ENCODE measurements around the gene CHAC2. TPM values are rescaled to one million over a fixed set of nuclear protein-coding genes. Genes with fewer than 3 reads are reported as not detected.

Gene CHAC2
- total RNA-seq, 1 experiment from 2014 or later, result 7.4 TPM

- DNase-seq (ENCODE audit: low read depth, low spot score), result peak; percentile 63
- in situ Hi-C loops (cut with HindIII; ENCODE audit: low pct_unique_long_range_greater_than_20kb, low sequenced_read_pairs), result no loop called here
These were observed 588 bp downstream of the CHAC2 start for GRCh38 chr2:53768242-53768542.

GRCh38 chr2:53769318-53769945 is 1.8 kb downstream of the CHAC2 start:
- in situ Hi-C loops (cut with HindIII; ENCODE audit: low pct_unique_long_range_greater_than_20kb, low sequenced_read_pairs), result no loop called here
- no peak for DNase-seq (ENCODE audit: low read depth, low spot score)

- DNase-seq (ENCODE audit: low read depth, low spot score), result no peak
- in situ Hi-C loops (cut with HindIII; ENCODE audit: low pct_unique_long_range_greater_than_20kb, low sequenced_read_pairs), result no loop called here
These were observed 2.7 kb downstream of the CHAC2 start for GRCh38 chr2:53770264-53770663.

GRCh38 chr2:53777134-53777533 is 9.5 kb downstream of the CHAC2 start:
- no peak for DNase-seq (ENCODE audit: low read depth, low spot score)
- in situ Hi-C loops (cut with HindIII; ENCODE audit: low pct_unique_long_range_greater_than_20kb, low sequenced_read_pairs), result no loop called here

GRCh38 chr2:53778536-53779162 is 11.0 kb downstream of the CHAC2 start:
- no peak for DNase-seq (ENCODE audit: low read depth, low spot score)
- in situ Hi-C loops (cut with HindIII; ENCODE audit: low pct_unique_long_range_greater_than_20kb, low sequenced_read_pairs), result no loop called here

- DNase-seq (ENCODE audit: low read depth, low spot score), result no peak
- in situ Hi-C loops (cut with HindIII; ENCODE audit: low pct_unique_long_range_greater_than_20kb, low sequenced_read_pairs), result no loop called here
These were observed 12.5 kb downstream of the CHAC2 start for GRCh38 chr2:53780056-53780455.

- in situ Hi-C loops (cut with HindIII; ENCODE audit: low pct_unique_long_range_greater_than_20kb, low sequenced_read_pairs), result no loop called here
- DNase-seq (ENCODE audit: low read depth, low spot score), result no peak
These were observed 15.1 kb downstream of the CHAC2 start for GRCh38 chr2:53782676-53783075.

- no peak for DNase-seq (ENCODE audit: low read depth, low spot score)
- in situ Hi-C loops (cut with HindIII; ENCODE audit: low pct_unique_long_range_greater_than_20kb, low sequenced_read_pairs), result no loop called here
These were observed 16.8 kb downstream of the CHAC2 start for GRCh38 chr2:53784436-53784835.

GRCh38 chr2:53785366-53785765 is 17.8 kb downstream of the CHAC2 start:
- DNase-seq (ENCODE audit: low read depth, low spot score), result no peak
- in situ Hi-C loops (cut with HindIII; ENCODE audit: low pct_unique_long_range_greater_than_20kb, low sequenced_read_pairs), result no loop called here

GRCh38 chr2:53786352-53786704 is 18.7 kb downstream of the CHAC2 start:
- in situ Hi-C loops (cut with HindIII; ENCODE audit: low pct_unique_long_range_greater_than_20kb, low sequenced_read_pairs), result no loop called here
- no peak for DNase-seq (ENCODE audit: low read depth, low spot score)

- in situ Hi-C loops (cut with HindIII; ENCODE audit: low pct_unique_long_range_greater_than_20kb, low sequenced_read_pairs), result no loop called here
- peak; percentile 93 for DNase-seq (ENCODE audit: low read depth, low spot score)
These were observed 19.4 kb downstream of the CHAC2 start, which contains the start of the genes ASB3 and ERLEC1 for GRCh38 chr2:53786705-53787613. Gene ASB3, minus strand, starts transcription at chr2:53786953. Its CDS starts 21,381 bp downstream, at chr2:53765572. Gene ERLEC1, plus strand, starts transcription at chr2:53787044. Its CDS starts 167 bp downstream, at chr2:53787211.

- peak; percentile 26 for DNase-seq (ENCODE audit: low read depth, low spot score)
- in situ Hi-C loops (cut with HindIII; ENCODE audit: low pct_unique_long_range_greater_than_20kb, low sequenced_read_pairs), result no loop called here
These were observed 20.1 kb downstream of the CHAC2 start for GRCh38 chr2:53787614-53788289.

GRCh38 chr2:53793261-53793660 is 25.7 kb downstream of the CHAC2 start:
- in situ Hi-C loops (cut with HindIII; ENCODE audit: low pct_unique_long_range_greater_than_20kb, low sequenced_read_pairs), result no loop called here
- DNase-seq (ENCODE audit: low read depth, low spot score), result no peak

GRCh38 chr2:53793821-53794220 is 26.2 kb downstream of the CHAC2 start:
- in situ Hi-C loops (cut with HindIII; ENCODE audit: low pct_unique_long_range_greater_than_20kb, low sequenced_read_pairs), result no loop called here
- DNase-seq (ENCODE audit: low read depth, low spot score), result no peak

GRCh38 chr2:53801547-53801946 is 33.9 kb downstream of the CHAC2 start:
- in situ Hi-C loops (cut with HindIII; ENCODE audit: low pct_unique_long_range_greater_than_20kb, low sequenced_read_pairs), result no loop called here
- no peak for DNase-seq (ENCODE audit: low read depth, low spot score)

- in situ Hi-C loops (cut with HindIII; ENCODE audit: low pct_unique_long_range_greater_than_20kb, low sequenced_read_pairs), result no loop called here
- no peak for DNase-seq (ENCODE audit: low read depth, low spot score)
These were observed 35.1 kb downstream of the CHAC2 start for GRCh38 chr2:53802617-53803151.

- in situ Hi-C loops (cut with HindIII; ENCODE audit: low pct_unique_long_range_greater_than_20kb, low sequenced_read_pairs), result no loop called here
- DNase-seq (ENCODE audit: low read depth, low spot score), result no peak
These were observed 44.0 kb downstream of the CHAC2 start for GRCh38 chr2:53811601-53812000.

- in situ Hi-C loops (cut with HindIII; ENCODE audit: low pct_unique_long_range_greater_than_20kb, low sequenced_read_pairs), result no loop called here
- DNase-seq (ENCODE audit: low read depth, low spot score), result no peak
These were observed 45.5 kb downstream of the CHAC2 start for GRCh38 chr2:53813151-53813550.
